ENCODE data around the gene SDHD. TPM values are rescaled to one million over a fixed set of nuclear protein-coding genes. Genes with fewer than 3 reads are reported as not detected.
A peak's percentile ranks its signal among the peaks of the same experiment; 100 is the strongest.

SDHD gene
- total and polyA plus RNA-seq, 10 of the 15 experiments (the other 5 are each of a cell fraction or from before 2014, with no cell fraction given), result 114 to 775 (median 187) TPM

GRCh38 chr11:112086422-112087191 lies at the start of gene SDHD, which contains the start of gene TIMM8B (continued):
- TF ChIP-seq KAT2A (conservative IDR thresholded peaks at IDR 0.05; ENCODE audit: control insufficient read depth, low read depth, low read length), result no peak
- no peak for TF ChIP-seq PAX8 (IDR thresholded peaks at IDR 0.05)
- no peak for TF ChIP-seq CHD1 (IDR thresholded peaks at IDR 0.05; ENCODE audit: low read depth, low read length)
- peak; percentile 77 for TF ChIP-seq HCFC1 (IDR thresholded peaks at IDR 0.05; ENCODE audit: low read length)
- no peak for TF ChIP-seq MEF2B (IDR thresholded peaks at IDR 0.05; ENCODE audit: partially characterized antibody, poor library complexity, severe bottlenecking)
- TF ChIP-seq NRF1 (conservative IDR thresholded peaks at IDR 0.05; ENCODE audit: low read depth, low read length), result peak; percentile 69
- TF ChIP-seq EGR1 (IDR thresholded peaks at IDR 0.05; ENCODE audit: borderline replicate concordance in 1 of 2, low read depth in 2 of 2, low read length in 2 of 2), result peak in 1 of 2 experiments; percentile 79; a peak in 2 of 3 replicates
- peak; percentile 82; the same call in 1 of the 2 replicates for TF ChIP-seq SPI1 (IDR thresholded peaks at IDR 0.05; ENCODE audit: borderline replicate concordance, insufficient read depth, low read depth, low read length)
- TF ChIP-seq CHD2 (IDR thresholded peaks at IDR 0.05; ENCODE audit: borderline replicate concordance, low read depth, low read length), result peak; percentile 48; the same call in 1 of the 2 replicates
- peak; percentile 85 for TF ChIP-seq E2F8 (IDR thresholded peaks at IDR 0.05; ENCODE audit: low read depth, partially characterized antibody)
- TF ChIP-seq ATF7 (IDR thresholded peaks at IDR 0.05; ENCODE audit: low read depth), result peak; percentile 45
- no peak for TF ChIP-seq MYB (IDR thresholded peaks at IDR 0.05; ENCODE audit: borderline replicate concordance, low read depth, low read length)
- TF ChIP-seq MEF2A (IDR thresholded peaks at IDR 0.05; ENCODE audit: insufficient read depth, low read depth, low read length), result 0 out of 2 replicates have a peak, but pooled peaks have one; percentile 23
- 0 out of 4 replicates have a peak, but pooled peaks of 1 of the 2 experiments have one; percentile 4 for TF ChIP-seq BHLHE40 (IDR thresholded peaks at IDR 0.05; ENCODE audit: borderline replicate concordance in 1 of 2, low read depth in 2 of 2, low read length in 1 of 2)
- no peak for TF ChIP-seq BCL3 (IDR thresholded peaks at IDR 0.05; ENCODE audit: borderline replicate concordance, insufficient read depth, low read depth, low read length, poor library complexity, severe bottlenecking)
- TF ChIP-seq DPF2 (IDR thresholded peaks at IDR 0.05), result no peak
- TF ChIP-seq NFYA (IDR thresholded peaks at IDR 0.05; ENCODE audit: borderline replicate concordance, low read depth, low read length), result no peak
- no peak for TF ChIP-seq RBBP5 (conservative IDR thresholded peaks at IDR 0.05)
- no peak for TF ChIP-seq PRDM15 (CRISPR knock-in tag; IDR thresholded peaks at IDR 0.05)
- TF ChIP-seq JUNB (IDR thresholded peaks at IDR 0.05), result no peak
